GM23248 (cell line): ENCODE results near the gene EIF5B.

Experiments used
- EZH2 ChIP-seq: fragments of 200-600 bp; sonication (generic); IDR thresholded peaks from 2 replicates; pipeline ENCODE4 v1.6.1; 2018; ENCODE audit warnings: antibody characterized with exemption, mild to moderate bottlenecking; ENCODE audit not compliant: insufficient read depth, poor library complexity, severe bottlenecking
- EZH2phosphoT487 ChIP-seq: fragments of 200-600 bp; sonication (generic); IDR thresholded peaks from 2 replicates; pipeline ENCODE4 v1.6.1; 2018; ENCODE audit warnings: antibody characterized with exemption, moderate library complexity, mild to moderate bottlenecking, low read depth; ENCODE audit not compliant: insufficient read depth

DNA sequence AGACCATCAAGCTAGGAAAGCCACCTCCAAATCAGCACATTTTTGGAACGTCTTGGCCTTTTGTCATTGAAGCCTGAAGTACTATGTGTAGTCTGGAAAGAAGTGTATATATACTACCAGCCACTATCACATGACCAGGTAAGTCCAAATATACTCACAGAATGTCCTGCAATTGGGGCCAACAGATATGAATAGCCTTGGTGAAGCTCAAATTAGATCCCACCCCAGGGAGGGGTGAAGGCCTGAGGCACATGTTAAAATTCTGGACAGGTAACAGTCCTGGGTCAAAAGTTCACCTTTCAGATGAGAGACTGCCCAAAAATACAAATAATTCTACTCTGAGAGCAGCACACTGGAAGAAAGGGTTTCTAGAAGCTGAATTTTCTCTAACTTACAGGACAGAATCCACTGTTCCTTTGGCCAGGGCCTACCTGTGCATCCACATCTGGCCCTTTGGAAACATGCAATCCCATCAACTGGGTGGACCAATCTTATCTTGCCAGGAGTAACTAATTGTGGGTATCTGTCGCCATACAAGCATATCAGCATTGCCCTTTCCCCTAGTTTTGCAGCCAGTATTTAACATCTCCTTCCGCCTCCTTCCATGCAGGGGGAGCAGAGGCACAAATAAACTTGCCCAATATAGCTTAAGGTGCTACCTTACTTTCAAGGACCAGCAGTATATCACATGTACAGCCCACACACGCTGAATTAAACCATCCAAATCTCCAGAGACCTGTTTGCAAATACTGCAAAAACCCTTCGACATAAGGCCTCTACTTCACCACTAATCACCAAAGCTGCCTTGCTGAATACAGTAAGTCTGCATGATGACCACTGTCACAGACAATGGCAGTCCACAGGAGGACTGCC, 67.8 kb downstream of the EIF5B start:
- TF ChIP-seq EZH2 (no peak), EZH2phosphoT487 (no peak)
